Measurements from ENCODE around the gene LRRC7. TPM values are rescaled to one million over a fixed set of nuclear protein-coding genes. Genes with fewer than 3 reads are reported as not detected.
"Not testable (repeated sequence)": the region's sequence is repeated elsewhere in the genome, so short reads cannot be mapped to it uniquely, and the experiment has no call there.

The LRRC7 gene
- total RNA-seq, 1 experiment from 2014 or later = 0.12 TPM

- not testable (repeated sequence) for DNase-seq (ENCODE audit: low read depth)
Observed at GRCh38 chr1:69962452-69962851, 394.7 kb downstream of the LRRC7 start.

- no peak for DNase-seq (ENCODE audit: low read depth)
Observed at GRCh38 chr1:69967245-69967766, 399.6 kb downstream of the LRRC7 start.

- no peak for DNase-seq (ENCODE audit: low read depth)
Observed at GRCh38 chr1:69976896-69977295, 409.2 kb downstream of the LRRC7 start.

- DNase-seq (ENCODE audit: low read depth) = peak; percentile 14
Observed at GRCh38 chr1:69982992-69983391, 415.3 kb downstream of the LRRC7 start.

GRCh38 chr1:69985376-69985775, 417.7 kb downstream of the LRRC7 start:
- DNase-seq (ENCODE audit: low read depth) = no peak

- DNase-seq (ENCODE audit: low read depth) = no peak
Observed at GRCh38 chr1:69985901-69986439, 418.2 kb downstream of the LRRC7 start.

GRCh38 chr1:69987881-69988280, 420.2 kb downstream of the LRRC7 start:
- DNase-seq (ENCODE audit: low read depth) = no peak

- DNase-seq (ENCODE audit: low read depth) = no peak
Observed at GRCh38 chr1:69991644-69992043, 423.9 kb downstream of the LRRC7 start.

- DNase-seq (ENCODE audit: low read depth) = no peak
Observed at GRCh38 chr1:69992594-69992993, 424.9 kb downstream of the LRRC7 start.

GRCh38 chr1:69993810-69994209, 426.1 kb downstream of the LRRC7 start:
- no peak for DNase-seq (ENCODE audit: low read depth)

GRCh38 chr1:69994241-69994640, 426.5 kb downstream of the LRRC7 start:
- no peak for DNase-seq (ENCODE audit: low read depth)

GRCh38 chr1:69998847-69999246, 431.1 kb downstream of the LRRC7 start:
- DNase-seq (ENCODE audit: low read depth) = no peak

- peak; percentile 8 for DNase-seq (ENCODE audit: low read depth)
Observed at GRCh38 chr1:70003211-70003908, 435.6 kb downstream of the LRRC7 start.

- DNase-seq (ENCODE audit: low read depth) = no peak
Observed at GRCh38 chr1:70005386-70006034, 437.8 kb downstream of the LRRC7 start.

- DNase-seq (ENCODE audit: low read depth) = no peak
Observed at GRCh38 chr1:70008660-70009059, 440.9 kb downstream of the LRRC7 start.

GRCh38 chr1:70017770-70018169, 450.0 kb downstream of the LRRC7 start:
- DNase-seq (ENCODE audit: low read depth) = no peak

- no peak for DNase-seq (ENCODE audit: low read depth)
Observed at GRCh38 chr1:70024272-70024671, 456.6 kb downstream of the LRRC7 start.

GRCh38 chr1:70025052-70025451, 457.3 kb downstream of the LRRC7 start:
- no peak for DNase-seq (ENCODE audit: low read depth)

GRCh38 chr1:70025846-70026245, 458.1 kb downstream of the LRRC7 start:
- no peak for DNase-seq (ENCODE audit: low read depth)

GRCh38 chr1:70033266-70033873, 465.6 kb downstream of the LRRC7 start:
- DNase-seq (ENCODE audit: low read depth) = no peak

- DNase-seq (ENCODE audit: low read depth) = no peak
Observed at GRCh38 chr1:70033936-70034335, 466.2 kb downstream of the LRRC7 start.

GRCh38 chr1:70034403-70034802, 466.7 kb downstream of the LRRC7 start:
- DNase-seq (ENCODE audit: low read depth) = peak; percentile 37

- peak; percentile 88 for DNase-seq (ENCODE audit: low read depth)
Observed at GRCh38 chr1:70038025-70038424, 470.3 kb downstream of the LRRC7 start.

Data from RPMI7951 (cell line).